ENCODE results near the gene ARHGAP29. TPM values are rescaled to one million over a fixed set of nuclear protein-coding genes. Genes with fewer than 3 reads are reported as not detected.
"Not testable (repeated sequence)": the region's sequence is repeated elsewhere in the genome, so short reads cannot be mapped to it uniquely, and the experiment has no call there.

Gene ARHGAP29
- total RNA-seq, 4 donors from 2014 or later: 1.4 to 30.5 (median 5.6) TPM

GRCh38 chr1:94154989-94155388, 82.4 kb downstream of the ARHGAP29 start:
- Histone ChIP-seq H3K4me3 (no peak overlapping the region), H3K36me3 (no peaks in the 10 kb centered on the region), H3K4me1 (no peaks in the 10 kb centered on the region), H3K27ac (no peak overlapping the region), H3K9me3 (no peaks in the 10 kb centered on the region), H3K27me3 (no peaks in the 10 kb centered on the region)
- WGBS, 2 donors: 30 to 69% methylated on average over 1 of the region's 1 CpG
- no peak for DNase-seq
- intact Hi-C loops (cut with DNase I): no loop called here
- no peak for TF ChIP-seq POLR2A (IDR thresholded peaks at IDR 0.05)

GRCh38 chr1:94153133-94153532, 84.3 kb downstream of the ARHGAP29 start:
- intact Hi-C loops (cut with DNase I): no loop called here

GRCh38 chr1:94149166-94149565, 88.2 kb downstream of the ARHGAP29 start:
- H3K4me1 ChIP-seq; intact Hi-C loops (cut with DNase I); H3K4me3 ChIP-seq; H3K27ac ChIP-seq; H3K36me3 ChIP-seq; DNase-seq; H3K27me3 ChIP-seq; H3K9me3 ChIP-seq: not testable (repeated sequence)

More at GRCh38 chr1:94153133-94153532, 84.3 kb downstream of the ARHGAP29 start:
- TF ChIP-seq POLR2A (IDR thresholded peaks at IDR 0.05) (no peak), CTCF (IDR thresholded peaks at IDR 0.05) (no peak)
- WGBS, 2 donors: 47 to 64% methylated on average over 1 of the region's 1 CpG
- H3K27me3 ChIP-seq: no peaks in the 10 kb centered on the region
- no peak for DNase-seq
- H3K4me1 ChIP-seq: no peaks in the 10 kb centered on the region
- no peak overlapping the region for H3K4me3 ChIP-seq
- no peaks in the 10 kb centered on the region for H3K36me3 ChIP-seq
- H3K27ac ChIP-seq: no peak overlapping the region
- no peaks in the 10 kb centered on the region for H3K9me3 ChIP-seq

GRCh38 chr1:94146273-94146672, 91.1 kb downstream of the ARHGAP29 start:
- peaks cover 0 to 15% (median 10%) of the 10 kb centered on the region in 3 donors for H3K4me1 ChIP-seq
- intact Hi-C loops (cut with DNase I): no loop called here
- WGBS, 2 donors: 84 to 94% methylated on average over 5 of the region's 5 CpGs
- no peaks in the 10 kb centered on the region for H3K9me3 ChIP-seq
- H3K36me3 ChIP-seq: no peaks in the 10 kb centered on the region
- TF ChIP-seq CTCF (IDR thresholded peaks at IDR 0.05) (no peak), POLR2A (IDR thresholded peaks at IDR 0.05) (no peak)
- H3K27me3 ChIP-seq: no peaks in the 10 kb centered on the region
- no peak overlapping the region for H3K27ac ChIP-seq
- no peak overlapping the region for H3K4me3 ChIP-seq
- no peak for DNase-seq

GRCh38 chr1:94144836-94145235, 92.5 kb downstream of the ARHGAP29 start:
- 43 to 60% methylated on average over 1 of the region's 1 CpG for WGBS, 2 donors
- no peaks in the 10 kb centered on the region for H3K9me3 ChIP-seq
- DNase-seq: no peak

GRCh38 chr1:94143809-94144176, 93.6 kb downstream of the ARHGAP29 start:
- Histone ChIP-seq H3K4me3 (no peak overlapping the region), H3K36me3 (no peaks in the 10 kb centered on the region), H3K27ac (no peak overlapping the region), H3K27me3 (no peaks in the 10 kb centered on the region), H3K9me3 (no peaks in the 10 kb centered on the region), H3K4me1 (peaks cover 0 to 15% (median 10%) of the 10 kb centered on the region in 3 donors)
- no peak for TF ChIP-seq CTCF (IDR thresholded peaks at IDR 0.05)
- no peak for TF ChIP-seq POLR2A (IDR thresholded peaks at IDR 0.05)
- DNase-seq: no peak
- intact Hi-C loops (cut with DNase I): no loop called here

More at GRCh38 chr1:94144836-94145235, 92.5 kb downstream of the ARHGAP29 start:
- TF ChIP-seq CTCF (IDR thresholded peaks at IDR 0.05) (no peak), POLR2A (IDR thresholded peaks at IDR 0.05) (no peak)
- no peak overlapping the region for H3K27ac ChIP-seq
- no peaks in the 10 kb centered on the region for H3K36me3 ChIP-seq
- intact Hi-C loops (cut with DNase I): no loop called here
- H3K4me3 ChIP-seq: no peak overlapping the region
- no peaks in the 10 kb centered on the region for H3K27me3 ChIP-seq
- peaks cover 0 to 15% (median 10%) of the 10 kb centered on the region in 3 donors for H3K4me1 ChIP-seq
